ENCODE measurements around the gene CENPF.

The CENPF gene

GRCh38 chr1:214708321-214708955 is 105.4 kb downstream of the CENPF start:
- intact Hi-C loops (cut with micrococcal nuclease) = no loop called here
- H3K27ac Mint-ChIP-seq = no peak overlapping the region
- no peaks in the 10 kb centered on the region for H3K27me3 Mint-ChIP-seq

GRCh38 chr1:214709241-214709640 is 106.2 kb downstream of the CENPF start:
- no peaks in the 10 kb centered on the region for H3K36me3 Mint-ChIP-seq (ENCODE audit: low read depth)
- intact Hi-C loops (cut with micrococcal nuclease) = no loop called here
- H3K4me1 Mint-ChIP-seq (ENCODE audit: low read depth) = no peaks in the 10 kb centered on the region

More at GRCh38 chr1:214708321-214708955, 105.4 kb downstream of the CENPF start:
- no peaks in the 10 kb centered on the region for H3K4me1 Mint-ChIP-seq (ENCODE audit: low read depth)
- H3K4me3 Mint-ChIP-seq = no peak overlapping the region
- H3K36me3 Mint-ChIP-seq (ENCODE audit: low read depth) = no peaks in the 10 kb centered on the region
- H3K9me3 Mint-ChIP-seq = peaks cover 29% of the 10 kb centered on the region

GRCh38 chr1:214712737-214713136 is 109.7 kb downstream of the CENPF start:
- Mint-ChIP-seq H3K27me3 (no peaks in the 10 kb centered on the region), H3K9me3 (peaks cover 21% of the 10 kb centered on the region)
- intact Hi-C loops (cut with micrococcal nuclease) = no loop called here

More at GRCh38 chr1:214709241-214709640, 106.2 kb downstream of the CENPF start:
- Mint-ChIP-seq H3K27ac (no peak overlapping the region), H3K4me3 (no peak overlapping the region), H3K27me3 (no peaks in the 10 kb centered on the region), H3K9me3 (peaks cover 36% of the 10 kb centered on the region)

More at GRCh38 chr1:214712737-214713136, 109.7 kb downstream of the CENPF start:
- Mint-ChIP-seq H3K36me3 (ENCODE audit: low read depth) (no peaks in the 10 kb centered on the region), H3K4me3 (no peak overlapping the region), H3K4me1 (ENCODE audit: low read depth) (no peaks in the 10 kb centered on the region), H3K27ac (no peak overlapping the region)

Measured in dendritic cell treated with granulocyte-macrophage colony-stimulating factor and Interleukin-4, amounts not matched to agents 40 ng/mL and 50 ng/mL, for 4 days (primary cell).